Activated naive CD4-positive, alpha-beta T cell treated with anti-CD3 and anti-CD28 coated beads for 36 hours (primary cell): ENCODE data around the gene COL23A1. TPM values are rescaled to one million over a fixed set of nuclear protein-coding genes. Genes with fewer than 3 reads are reported as not detected.

Source experiments
- CTCF ChIA-PET: fragments of 350-600 bp; sonication (Branson Sonifier 250); formaldehyde crosslinking; loops from one replicate; lab custom pipeline; 2021; ENCODE audit warnings: antibody characterized with exemption; lab: Charles Lee
- DNase-seq: peaks from one replicate; pipeline ENCODE4 v3.0.0-alpha.2; 2020
- H3K27ac Mint-ChIP-seq: one replicate; pipeline ENCODE4 v1.8.0; 2021; ENCODE audit warnings: mild to moderate bottlenecking, mixed read lengths
- H3K27me3 Mint-ChIP-seq: one replicate; pipeline ENCODE4 v1.8.0; 2021; ENCODE audit warnings: low read depth, mixed read lengths
- H3K36me3 Mint-ChIP-seq: one replicate; pipeline ENCODE4 v1.8.0; 2021; ENCODE audit warnings: low read depth, mixed read lengths
- H3K4me1 Mint-ChIP-seq: one replicate; pipeline ENCODE4 v1.8.0; 2021; ENCODE audit warnings: low read depth, mixed read lengths
- H3K4me3 Mint-ChIP-seq: one replicate; pipeline ENCODE4 v1.8.0; 2021; ENCODE audit warnings: mild to moderate bottlenecking, moderate library complexity, mixed read lengths
- H3K9me3 Mint-ChIP-seq: one replicate; pipeline ENCODE4 v1.8.0; 2021; ENCODE audit warnings: mixed read lengths
- intact Hi-C: fragments of 100-400 bp; cut with micrococcal nuclease; formaldehyde crosslinking; loops from one replicate; pipeline ENCODE4 v1.15.1; 2023
- total RNA-seq, 2 experiments: library from RNA; stranded (reverse); gene quantifications; one replicate each; pipeline ENCODE4 v1.2.3, GENCODE V29; 2021

Gene COL23A1
- total RNA-seq, 2 experiments from 2014 or later = 0.07 TPM; not detected in 1

DNA sequence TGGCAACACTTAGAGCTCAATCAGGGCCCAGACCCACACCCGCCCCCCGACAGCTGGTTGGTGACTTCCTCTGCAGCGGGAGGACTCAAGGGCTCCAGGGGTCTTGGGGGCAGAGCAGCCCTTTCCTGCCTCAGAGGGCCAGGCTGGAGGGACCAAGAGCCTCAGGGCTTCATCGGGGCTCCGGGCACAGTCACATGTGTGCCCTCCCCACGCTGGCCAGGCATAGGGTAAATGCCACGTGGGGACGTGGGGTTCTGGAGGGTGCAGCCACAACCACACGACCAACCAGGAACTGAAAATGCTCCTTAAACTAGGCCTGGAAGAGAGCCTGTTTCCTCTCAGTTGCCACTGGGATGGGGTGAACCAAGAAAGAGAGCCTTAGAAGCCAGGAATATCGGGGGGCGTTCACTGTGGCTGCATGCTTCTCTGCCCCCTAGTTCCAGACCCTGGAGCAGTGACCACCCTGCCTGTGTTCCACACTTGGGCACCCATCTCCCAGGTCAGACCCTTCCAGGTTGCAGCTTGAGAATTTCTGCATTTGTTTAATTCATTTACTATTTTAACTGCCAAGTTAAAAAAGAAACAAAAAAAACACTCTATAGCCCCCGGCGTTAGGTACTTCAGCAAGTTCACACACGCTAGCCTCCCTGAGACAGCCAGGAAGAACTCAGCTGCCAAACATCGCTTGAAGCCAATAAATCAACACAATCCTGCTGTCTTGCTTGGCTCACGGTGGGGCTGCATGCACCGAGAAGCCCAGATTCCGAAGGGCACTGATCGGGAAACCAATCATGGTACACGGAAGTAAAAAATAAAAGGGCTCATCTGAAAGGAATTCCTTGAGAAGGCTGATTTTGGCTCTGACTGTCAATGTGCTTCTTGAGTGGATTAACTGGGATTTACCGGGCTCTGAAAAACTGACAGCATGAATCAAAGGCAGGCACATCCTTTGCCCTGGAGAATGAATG lies 301.5 kb downstream of the COL23A1 start:
- H3K9me3 Mint-ChIP-seq = peaks cover 4% of the 10 kb centered on the region
- no peaks in the 10 kb centered on the region for H3K4me1 Mint-ChIP-seq
- no peaks in the 10 kb centered on the region for H3K27me3 Mint-ChIP-seq
- CTCF ChIA-PET = no interaction called here
- no peak for DNase-seq
- H3K4me3 Mint-ChIP-seq = no peak overlapping the region
- H3K27ac Mint-ChIP-seq = no peak overlapping the region
- intact Hi-C loops = no loop called here
- no peaks in the 10 kb centered on the region for H3K36me3 Mint-ChIP-seq

DNA sequence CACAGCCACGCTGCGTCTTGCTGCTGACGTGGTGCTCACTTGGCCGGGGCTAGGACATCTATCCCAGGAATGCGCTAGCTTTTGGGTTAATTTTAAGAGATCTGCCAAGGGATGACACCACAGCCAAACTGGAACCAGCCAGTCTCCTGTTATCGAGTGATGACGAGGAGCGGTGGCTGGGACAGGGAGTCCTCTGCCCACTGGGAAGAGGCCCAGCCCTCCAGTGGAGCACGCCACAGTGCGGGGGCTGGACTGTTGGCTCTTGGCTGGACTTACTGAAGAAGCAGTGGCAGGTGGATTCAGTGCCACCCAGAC lies 302.4 kb downstream of the COL23A1 start:
- H3K27me3 Mint-ChIP-seq = peaks cover 3% of the 10 kb centered on the region

DNA sequence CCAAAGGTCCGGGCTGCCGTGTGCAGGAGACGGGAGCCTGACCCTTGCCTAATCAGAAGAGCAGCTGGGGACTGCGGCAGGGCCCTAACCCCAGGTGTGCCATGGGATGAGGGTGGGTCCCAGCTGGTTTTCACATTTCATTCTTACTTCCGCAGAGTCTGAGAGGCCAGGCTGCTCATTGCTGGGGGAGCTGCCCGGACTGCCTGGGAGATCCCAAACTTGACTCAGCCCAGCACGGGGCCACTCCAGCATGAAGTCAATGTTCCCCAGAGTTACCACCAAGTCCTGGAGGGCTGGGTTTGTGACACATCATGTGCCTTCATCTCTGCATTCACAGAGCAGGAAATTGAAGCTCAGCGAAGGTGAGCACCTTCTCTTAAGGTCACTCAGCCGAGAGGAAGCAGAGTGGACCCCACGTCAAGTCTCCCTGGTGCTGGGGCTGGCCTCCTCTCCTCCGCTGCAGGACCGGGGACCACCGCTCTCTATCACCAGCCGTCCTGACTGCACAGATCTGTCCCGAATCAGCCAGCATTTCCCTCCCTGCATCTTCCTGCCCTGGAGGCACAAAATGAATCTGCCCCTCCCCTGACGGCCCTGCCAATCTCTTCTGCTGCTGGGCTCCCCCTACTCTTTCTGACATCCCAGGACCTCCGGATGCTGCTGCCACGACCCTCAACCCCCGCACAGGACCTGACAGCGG lies 303.0 kb downstream of the COL23A1 start:
- H3K4me1 Mint-ChIP-seq = no peaks in the 10 kb centered on the region
- no peak for DNase-seq
- intact Hi-C loops = no loop called here
- no peak overlapping the region for H3K4me3 Mint-ChIP-seq
- H3K27ac Mint-ChIP-seq = no peak overlapping the region
- no peaks in the 10 kb centered on the region for H3K36me3 Mint-ChIP-seq
- CTCF ChIA-PET = no interaction called here
- H3K9me3 Mint-ChIP-seq = peaks cover 9% of the 10 kb centered on the region
- peaks cover 3% of the 10 kb centered on the region for H3K27me3 Mint-ChIP-seq

More for the DNA sequence above, 302.4 kb downstream of the COL23A1 start:
- no peaks in the 10 kb centered on the region for H3K36me3 Mint-ChIP-seq
- H3K4me3 Mint-ChIP-seq = no peak overlapping the region
- intact Hi-C loops = no loop called here
- no peak overlapping the region for H3K27ac Mint-ChIP-seq
- CTCF ChIA-PET = no interaction called here
- no peak for DNase-seq
- no peaks in the 10 kb centered on the region for H3K4me1 Mint-ChIP-seq
- H3K9me3 Mint-ChIP-seq = peaks cover 9% of the 10 kb centered on the region

DNA sequence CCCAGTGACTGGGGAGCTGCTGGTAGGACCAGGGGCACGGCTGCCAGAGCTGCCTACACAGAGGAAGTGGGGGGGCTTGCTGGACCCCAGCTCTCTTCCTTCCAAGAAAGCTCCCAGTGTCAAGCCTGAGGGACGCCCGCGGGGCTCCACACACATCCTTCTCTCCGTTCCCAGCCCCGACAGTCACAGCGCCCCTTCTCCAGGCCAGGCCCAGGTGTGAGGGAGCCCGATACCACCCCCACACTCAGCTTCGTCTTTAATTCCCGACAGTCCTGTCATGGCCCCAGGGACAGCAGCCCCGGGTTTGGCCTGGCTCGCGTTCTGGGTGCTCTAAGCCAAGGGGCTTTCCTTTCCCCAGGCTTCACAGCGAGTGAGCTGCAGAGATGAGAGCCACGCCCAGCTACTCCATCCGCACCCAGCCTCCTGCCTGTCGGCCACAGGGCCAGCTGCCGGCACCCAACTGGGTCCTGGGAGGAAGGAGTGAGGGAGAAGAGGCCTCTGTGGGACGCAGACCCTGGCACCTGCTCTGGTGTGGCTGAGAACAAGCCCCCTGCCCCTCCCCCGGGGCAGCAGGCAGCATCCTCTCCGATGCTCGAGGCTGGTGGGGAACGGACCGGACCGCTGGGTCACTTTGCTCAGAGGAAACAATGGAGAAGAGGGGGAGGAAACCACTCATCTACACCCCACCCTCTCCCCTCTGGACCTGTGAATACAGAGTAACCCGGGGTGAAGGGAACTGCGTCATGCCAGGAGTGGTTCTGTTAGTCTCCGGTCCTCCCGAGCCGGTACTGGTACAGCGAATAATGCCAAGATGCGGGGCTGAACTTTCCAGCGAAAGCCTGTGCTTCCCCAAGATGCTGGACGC lies 303.7 kb downstream of the COL23A1 start:
- H3K27me3 Mint-ChIP-seq = peaks cover 3% of the 10 kb centered on the region
- H3K4me3 Mint-ChIP-seq = no peak overlapping the region
- CTCF ChIA-PET = interaction anchor here (0.9 kb wide), 1 partner anchor 275 kb away, joined by 3 read pairs; no protein-coding TSS in a partner anchor
- peaks cover 9% of the 10 kb centered on the region for H3K9me3 Mint-ChIP-seq
- intact Hi-C loops = no loop called here
- DNase-seq = no peak
- no peaks in the 10 kb centered on the region for H3K36me3 Mint-ChIP-seq
- H3K27ac Mint-ChIP-seq = no peak overlapping the region
- H3K4me1 Mint-ChIP-seq = no peaks in the 10 kb centered on the region

DNA sequence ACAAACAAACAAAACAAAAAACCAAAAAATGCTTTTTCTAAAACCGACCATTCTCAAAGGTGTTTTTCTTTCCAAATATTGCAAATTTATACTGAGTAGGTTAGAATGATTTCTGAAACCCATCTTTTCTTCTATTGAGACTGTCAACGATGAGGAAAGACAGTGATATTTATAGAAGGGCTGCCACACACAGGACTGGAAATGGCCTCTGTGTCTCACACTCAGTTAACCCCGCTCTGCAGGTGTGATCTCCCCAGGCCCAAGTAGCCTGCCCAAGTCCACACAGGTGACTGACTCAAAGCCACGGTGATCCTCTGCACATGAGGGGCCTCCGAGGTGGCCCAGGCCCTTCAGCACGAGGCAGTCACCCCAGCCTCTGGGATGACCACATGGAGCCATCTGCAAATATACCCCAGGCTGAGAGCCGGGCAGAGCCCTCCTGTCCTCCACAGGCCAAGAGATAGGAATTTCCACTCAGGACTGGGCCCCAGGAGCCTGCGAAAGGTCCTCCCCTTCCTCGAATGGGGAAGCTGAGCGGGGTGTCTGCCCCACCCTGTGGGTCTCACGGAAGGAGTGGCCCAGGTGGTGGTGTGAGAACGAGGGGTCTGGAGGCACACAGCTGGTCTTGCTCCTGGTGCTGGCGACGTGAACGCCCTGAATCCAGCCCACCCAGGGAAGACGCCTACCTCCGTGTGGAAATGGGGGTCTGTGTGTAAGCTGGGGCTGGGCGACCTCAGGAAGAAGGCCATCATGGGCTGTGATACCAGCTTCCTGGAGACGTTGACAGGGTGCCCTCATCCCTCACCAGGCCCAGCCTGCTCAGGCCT lies 304.6 kb downstream of the COL23A1 start:
- Mint-ChIP-seq H3K36me3 (no peaks in the 10 kb centered on the region), H3K27ac (no peak overlapping the region), H3K4me1 (no peaks in the 10 kb centered on the region), H3K4me3 (no peak overlapping the region), H3K9me3 (peaks cover 9% of the 10 kb centered on the region), H3K27me3 (peaks cover 3% of the 10 kb centered on the region)
- CTCF ChIA-PET = interaction anchor here (0.9 to 2.2 kb wide), 2 partner anchors 13 to 276 kb away, joined by 3 to 9 read pairs; no protein-coding TSS in a partner anchor
- intact Hi-C loops = no loop called here
- no peak for DNase-seq

DNA sequence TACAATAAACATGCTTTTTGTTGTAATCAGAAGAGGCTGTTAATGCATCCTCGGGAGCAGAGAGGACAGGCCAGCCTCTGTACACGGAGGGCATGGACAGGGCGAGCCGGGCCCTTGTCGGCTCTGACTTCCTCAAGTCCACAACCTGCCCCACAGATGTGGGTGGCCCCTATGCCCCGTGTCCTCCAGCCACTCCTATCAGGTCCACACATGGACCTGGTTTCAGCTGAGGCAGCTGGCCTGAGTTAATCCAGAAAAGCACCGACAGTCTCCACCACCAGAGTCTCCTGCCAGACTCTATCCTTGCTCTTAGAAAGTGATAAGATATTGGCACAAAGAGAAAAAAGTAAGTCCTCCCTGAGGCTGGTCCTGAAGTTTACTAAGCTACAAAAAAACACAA lies 305.2 kb downstream of the COL23A1 start:
- Mint-ChIP-seq H3K4me3 (no peak overlapping the region), H3K9me3 (peaks cover 9% of the 10 kb centered on the region), H3K36me3 (no peaks in the 10 kb centered on the region), H3K4me1 (no peaks in the 10 kb centered on the region), H3K27ac (no peak overlapping the region), H3K27me3 (peaks cover 3% of the 10 kb centered on the region)
- no peak for DNase-seq
- intact Hi-C loops = loop anchor here (5.0 kb wide), 1 partner anchor 552 kb away; no protein-coding TSS in a partner anchor
- CTCF ChIA-PET = interaction anchor here (1.3 to 2.2 kb wide), 3 partner anchors 12 to 438 kb away, joined by 3 to 9 read pairs (median 4); no protein-coding TSS in a partner anchor

DNA sequence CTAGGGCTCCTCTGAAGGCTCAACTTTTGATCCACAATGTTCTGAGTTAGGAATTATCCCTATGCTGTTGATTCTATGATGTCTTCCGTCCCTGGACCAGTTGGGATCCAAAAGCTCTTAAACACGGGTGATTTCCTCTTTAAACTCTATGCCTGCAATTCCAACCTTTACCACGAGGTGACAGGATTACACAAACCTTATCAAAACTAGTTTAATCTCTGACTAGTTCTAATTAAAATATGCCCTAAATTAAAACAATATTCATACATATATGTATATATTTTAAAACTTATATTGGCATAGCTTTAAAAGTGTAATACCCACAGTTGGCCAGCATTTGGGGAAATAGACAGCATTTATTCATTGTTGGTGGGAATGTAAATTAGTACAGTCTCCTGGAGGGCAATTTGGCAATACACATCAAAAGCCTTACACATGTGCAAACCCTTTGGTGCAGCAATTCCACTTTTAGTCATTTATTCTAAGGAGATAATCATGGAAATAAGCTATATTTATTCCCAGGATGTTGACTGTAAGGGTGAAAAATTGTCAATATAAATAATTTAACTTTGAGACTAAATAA lies 306.0 kb downstream of the COL23A1 start:
- H3K27me3 Mint-ChIP-seq = peaks cover 3% of the 10 kb centered on the region
- DNase-seq = peak; percentile 31
- intact Hi-C loops = loop anchor here (5.0 kb wide), 1 partner anchor 553 kb away; no protein-coding TSS in a partner anchor
- H3K36me3 Mint-ChIP-seq = no peaks in the 10 kb centered on the region
- H3K9me3 Mint-ChIP-seq = peaks cover 9% of the 10 kb centered on the region
- H3K4me3 Mint-ChIP-seq = no peak overlapping the region
- H3K27ac Mint-ChIP-seq = no peak overlapping the region
- peaks cover 4% of the 10 kb centered on the region for H3K4me1 Mint-ChIP-seq
- CTCF ChIA-PET = interaction anchor here (0.9 to 2.3 kb wide), 8 partner anchors 11 to 555 kb away, joined by 3 to 12 read pairs (median 4); no protein-coding TSS in a partner anchor

DNA sequence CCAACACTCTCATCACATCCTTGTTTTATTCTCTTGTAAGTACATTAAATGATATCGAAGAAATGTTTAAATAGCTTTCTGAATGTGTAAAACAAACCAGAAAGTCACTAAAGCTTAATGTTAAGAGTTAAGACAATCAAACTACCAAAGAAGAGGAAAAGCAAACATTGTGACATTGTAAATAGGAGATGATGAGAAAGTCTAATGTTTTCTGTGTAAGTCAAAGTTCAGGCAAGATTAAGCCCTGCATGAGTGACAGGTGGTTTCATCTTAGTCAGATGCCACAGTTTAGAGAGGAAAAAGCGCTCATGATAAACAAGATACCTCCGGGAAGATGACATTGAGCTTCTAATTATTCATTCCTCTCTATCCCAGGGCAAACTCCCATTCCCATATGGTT lies 306.7 kb downstream of the COL23A1 start:
- intact Hi-C loops = loop anchor here (5.0 kb wide), 1 partner anchor 554 kb away; no protein-coding TSS in a partner anchor
- CTCF ChIA-PET = interaction anchor here (0.9 to 2.3 kb wide), 8 partner anchors 11 to 555 kb away, joined by 3 to 12 read pairs (median 4); no protein-coding TSS in a partner anchor
- peaks cover 4% of the 10 kb centered on the region for H3K4me1 Mint-ChIP-seq

DNA sequence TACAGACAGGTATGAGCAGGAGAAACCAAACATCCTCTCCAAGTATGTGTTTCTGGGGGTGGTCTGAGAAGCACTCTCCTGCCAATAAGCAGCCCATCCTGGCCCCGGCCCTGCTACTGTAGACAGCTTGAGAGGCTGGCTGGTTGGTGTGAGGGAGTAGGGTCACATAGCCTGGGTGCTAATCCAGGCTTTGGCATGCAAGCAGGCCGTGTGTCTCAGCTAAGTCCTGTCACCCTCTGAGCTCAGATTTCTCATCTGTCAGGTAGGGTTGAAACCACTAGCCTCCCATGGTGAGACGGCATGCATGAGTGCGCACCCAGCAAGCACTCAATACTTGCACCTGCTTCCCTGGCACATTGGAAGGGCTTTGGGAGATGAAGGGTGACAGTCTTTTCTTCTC lies 307.8 kb downstream of the COL23A1 start:
- DNase-seq = no peak
- Mint-ChIP-seq H3K36me3 (no peaks in the 10 kb centered on the region), H3K4me1 (peaks cover 4% of the 10 kb centered on the region), H3K4me3 (no peak overlapping the region), H3K27ac (no peak overlapping the region), H3K27me3 (peaks cover 3% of the 10 kb centered on the region), H3K9me3 (peaks cover 9% of the 10 kb centered on the region)
- intact Hi-C loops = loop anchor here (5.0 kb wide), 1 partner anchor 555 kb away; no protein-coding TSS in a partner anchor
- CTCF ChIA-PET = interaction anchor here (0.7 to 2.3 kb wide), 3 partner anchors 48 to 1302 kb away, joined by 3 to 12 read pairs (median 4); no protein-coding TSS in a partner anchor

More for the DNA sequence above, 306.7 kb downstream of the COL23A1 start:
- Mint-ChIP-seq H3K27ac (no peak overlapping the region), H3K36me3 (no peaks in the 10 kb centered on the region), H3K9me3 (peaks cover 9% of the 10 kb centered on the region), H3K27me3 (peaks cover 3% of the 10 kb centered on the region), H3K4me3 (no peak overlapping the region)
- DNase-seq = no peak

DNA sequence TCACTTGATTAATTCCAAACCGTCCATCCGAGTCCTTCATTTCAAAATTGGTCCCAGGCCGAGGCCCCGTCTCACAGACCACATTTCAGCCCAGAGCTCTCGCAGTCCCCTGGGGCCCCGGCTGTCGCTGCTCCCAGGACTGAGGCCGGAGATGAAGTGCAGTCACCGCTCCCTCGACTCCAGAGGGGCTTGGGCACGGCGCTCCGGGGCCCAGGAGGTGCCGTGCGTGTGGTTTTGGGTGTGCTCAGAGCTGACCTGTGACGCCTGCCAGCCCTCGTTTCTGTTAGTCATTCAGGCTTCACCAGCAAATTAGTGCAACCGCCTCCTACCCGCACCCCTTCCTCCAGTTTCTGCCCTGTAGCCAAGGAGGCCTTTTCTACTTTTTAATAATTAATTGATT lies 308.9 kb downstream of the COL23A1 start:
- Mint-ChIP-seq H3K4me3 (no peak overlapping the region), H3K9me3 (peaks cover 9% of the 10 kb centered on the region), H3K36me3 (no peaks in the 10 kb centered on the region), H3K4me1 (peaks cover 4% of the 10 kb centered on the region), H3K27ac (no peak overlapping the region), H3K27me3 (peaks cover 3% of the 10 kb centered on the region)
- DNase-seq = no peak
- CTCF ChIA-PET = interaction anchor here (0.7 to 1.3 kb wide), 5 partner anchors 9 to 356 kb away, joined by 3 to 4 read pairs (median 3); no protein-coding TSS in a partner anchor
- intact Hi-C loops = loop anchor here (5.0 kb wide), 1 partner anchor 556 kb away; no protein-coding TSS in a partner anchor
